Mesendoderm (in vitro differentiated cells): ENCODE data around the gene CCDC192.
A peak's percentile ranks its signal among the peaks of the same experiment; 100 is the strongest.

Experiments
- DNase-seq: peaks from one replicate; pipeline ENCODE4 v3.0.0; 2013
- H2AK5ac ChIP-seq: 2 replicates; pipeline ENCODE4 v1.6.1; 2013; ENCODE audit warnings: low read length, inconsistent platforms
- H2BK120ac ChIP-seq: 2 replicates; pipeline ENCODE4 v1.6.1; 2013; ENCODE audit warnings: low read depth, mild to moderate bottlenecking, low read length, moderate library complexity, mixed read lengths
- H2BK15ac ChIP-seq: replicated peaks from 2 replicates; pipeline ENCODE4 v1.6.1; 2013; ENCODE audit warnings: low read depth, mild to moderate bottlenecking, moderate library complexity
- H2BK5ac ChIP-seq: 2 replicates; pipeline ENCODE4 v1.6.1; 2013; ENCODE audit warnings: low read length, inconsistent platforms
- H3K18ac ChIP-seq: 2 replicates; pipeline ENCODE4 v1.6.1; 2013; ENCODE audit warnings: mild to moderate bottlenecking, low read length, mixed read lengths
- H3K23ac ChIP-seq: one replicate; pipeline ENCODE4 v1.6.1; 2013; ENCODE audit warnings: low read length
- H3K27ac ChIP-seq: 2 replicates; pipeline ENCODE4 v1.5.1; 2013; ENCODE audit warnings: low read depth, mild to moderate bottlenecking, inconsistent platforms, low read length, moderate library complexity
- H3K27me3 ChIP-seq: 2 replicates; pipeline ENCODE4 v1.6.1; 2013; ENCODE audit warnings: low read length, control low read depth, mild to moderate bottlenecking, inconsistent platforms; ENCODE audit not compliant: insufficient read depth, poor library complexity
- H3K36me3 ChIP-seq: 2 replicates; pipeline ENCODE4 v1.6.1; 2013; ENCODE audit warnings: low read length, inconsistent platforms; ENCODE audit not compliant: control insufficient read depth, insufficient read depth
- H3K4ac ChIP-seq: one replicate; pipeline ENCODE4 v1.6.1; 2013; ENCODE audit warnings: low read depth, mild to moderate bottlenecking, low read length, moderate library complexity
- H3K4me1 ChIP-seq: 2 replicates; pipeline ENCODE4 v1.6.1; 2013; ENCODE audit warnings: low read depth, low read length, inconsistent platforms; ENCODE audit not compliant: control insufficient read depth
- H3K4me2 ChIP-seq: 2 replicates; pipeline ENCODE4 v1.6.1; 2013; ENCODE audit warnings: low read length
- H3K4me3 ChIP-seq: 2 replicates; pipeline ENCODE4 v1.5.1; 2013; ENCODE audit warnings: mild to moderate bottlenecking, low read length
- H3K56ac ChIP-seq: one replicate; pipeline ENCODE4 v1.6.1; 2013; ENCODE audit warnings: low read length
- H3K79me1 ChIP-seq: 2 replicates; pipeline ENCODE4 v1.6.1; 2013; ENCODE audit warnings: low read length, inconsistent platforms
- H3K79me2 ChIP-seq: 2 replicates; pipeline ENCODE4 v1.6.1; 2013; ENCODE audit warnings: mild to moderate bottlenecking, low read length; ENCODE audit not compliant: control insufficient read depth, insufficient read depth
- H3K9ac ChIP-seq: 2 replicates; pipeline ENCODE4 v1.6.1; 2013; ENCODE audit warnings: low read length, inconsistent platforms
- H4K5ac ChIP-seq: one replicate; pipeline ENCODE4 v1.6.1; 2013; ENCODE audit warnings: low read length
- H4K8ac ChIP-seq: one replicate; pipeline ENCODE4 v1.6.1; 2013; ENCODE audit warnings: low read depth, mild to moderate bottlenecking, control low read depth, low read length, moderate library complexity
- WGBS: extraction: QIAGEN DNeasy Blood & Tissue Kit; methylation state at CpG from one replicate; pipeline ENCODE4 v1.1.7; 2013; ENCODE audit warnings: low lambda C conversion rate, missing lambda C conversion rate; ENCODE audit not compliant: insufficient coverage; ENCODE audit errors: extremely low coverage; 5-methylcytosine and 5-hydroxymethylcytosine counted together

The CCDC192 gene

DNA sequence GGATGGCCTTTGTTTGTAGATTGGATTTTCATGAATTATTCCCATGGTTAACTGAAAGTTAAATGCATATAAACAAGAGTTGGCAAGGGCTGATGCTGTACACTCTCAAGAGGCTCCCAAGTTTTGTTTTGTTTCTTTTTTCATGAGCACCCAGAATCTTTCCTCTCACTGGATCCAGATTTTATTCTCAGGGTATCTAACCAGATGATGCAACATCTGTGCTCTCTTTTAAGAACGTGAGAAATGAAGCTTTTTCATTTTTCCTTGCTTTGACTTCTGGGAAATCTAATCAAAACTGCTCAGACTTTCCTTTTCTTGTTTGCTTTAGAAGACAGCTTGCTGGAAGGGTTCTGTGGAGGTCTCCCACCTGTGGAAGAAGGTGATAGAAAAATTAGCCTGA, 237.7 kb downstream of the CCDC192 start:
- Histone ChIP-seq H3K79me1 (no peaks in the 10 kb centered on the region), H3K27ac (no peak overlapping the region), H3K36me3 (no peaks in the 10 kb centered on the region), H3K4me3 (no peak overlapping the region), H4K8ac (no peak overlapping the region), H3K18ac (no peak overlapping the region), H3K4ac (no peak overlapping the region), H2BK120ac (no peak overlapping the region), H4K5ac (no peak overlapping the region), H3K79me2 (no peaks in the 10 kb centered on the region), H3K27me3 (no peaks in the 10 kb centered on the region), H3K9ac (no peak overlapping the region), H2BK5ac (no peak overlapping the region), H2BK15ac (no peak overlapping the region), H3K4me1 (no peaks in the 10 kb centered on the region), H3K56ac (no peak overlapping the region), H2AK5ac (no peak overlapping the region), H3K23ac (no peak overlapping the region), H3K4me2 (no peak overlapping the region)
- no CpG with 5 or more reads among the region's 1 CpG for WGBS
- no peak for DNase-seq

GRCh38 chr5:127941646-127942045, 238.5 kb downstream of the CCDC192 start:
- no peak overlapping the region for H2AK5ac ChIP-seq
- no peak overlapping the region for H3K56ac ChIP-seq
- no peak overlapping the region for H2BK15ac ChIP-seq
- no peaks in the 10 kb centered on the region for H3K79me2 ChIP-seq
- no peak overlapping the region for H2BK5ac ChIP-seq
- H3K36me3 ChIP-seq, result no peaks in the 10 kb centered on the region
- H3K18ac ChIP-seq, result no peak overlapping the region
- no peak overlapping the region for H4K8ac ChIP-seq
- H3K4me1 ChIP-seq, result no peaks in the 10 kb centered on the region
- H4K5ac ChIP-seq, result no peak overlapping the region
- no peaks in the 10 kb centered on the region for H3K79me1 ChIP-seq
- H3K4me2 ChIP-seq, result no peak overlapping the region
- no peak for DNase-seq
- no peak overlapping the region for H3K4ac ChIP-seq
- H3K9ac ChIP-seq, result no peak overlapping the region
- H3K27me3 ChIP-seq, result no peaks in the 10 kb centered on the region
- no peak overlapping the region for H3K4me3 ChIP-seq
- H3K23ac ChIP-seq, result no peak overlapping the region
- WGBS, result no CpG with 5 or more reads among the region's 9 CpGs
- no peak overlapping the region for H3K27ac ChIP-seq
- H2BK120ac ChIP-seq, result no peak overlapping the region

DNA sequence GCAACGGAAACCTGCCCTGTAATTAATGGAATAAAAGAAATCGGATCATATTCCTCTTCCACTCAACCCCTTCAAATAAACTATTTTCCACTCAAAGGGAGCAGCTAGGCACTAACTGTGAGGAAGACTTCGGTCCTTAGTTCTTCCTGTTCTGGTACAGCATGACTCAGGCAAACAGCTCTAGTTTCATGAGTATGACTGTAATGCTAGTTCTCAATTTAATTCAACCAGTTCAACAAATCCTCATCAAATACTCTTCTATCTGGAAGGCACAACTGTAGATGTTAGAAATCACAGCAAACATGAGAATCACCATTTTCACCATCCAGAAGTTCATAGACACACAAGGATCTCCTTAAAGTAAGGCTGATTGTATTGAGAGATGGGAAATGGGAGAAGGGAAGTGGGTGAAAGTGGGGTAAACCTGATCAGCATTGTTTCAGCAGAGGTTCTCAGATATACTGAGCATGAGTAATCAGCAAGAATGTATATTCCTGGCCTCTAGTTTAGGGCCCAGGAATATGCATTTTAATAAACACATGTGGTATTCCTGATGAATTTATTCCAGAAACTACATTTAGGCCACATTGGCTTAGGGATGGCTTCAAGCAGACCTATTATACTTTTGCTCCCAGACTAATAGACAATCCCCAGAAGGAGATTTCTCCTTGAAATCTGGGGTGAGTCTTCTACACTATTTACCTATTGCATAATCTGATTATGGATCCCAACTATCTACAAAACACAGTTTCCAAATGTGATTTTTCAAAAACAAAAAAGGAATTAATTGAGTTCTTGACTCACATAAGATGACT, 239.3 kb downstream of the CCDC192 start:
- WGBS, result no CpG with 5 or more reads among the region's 3 CpGs

DNA sequence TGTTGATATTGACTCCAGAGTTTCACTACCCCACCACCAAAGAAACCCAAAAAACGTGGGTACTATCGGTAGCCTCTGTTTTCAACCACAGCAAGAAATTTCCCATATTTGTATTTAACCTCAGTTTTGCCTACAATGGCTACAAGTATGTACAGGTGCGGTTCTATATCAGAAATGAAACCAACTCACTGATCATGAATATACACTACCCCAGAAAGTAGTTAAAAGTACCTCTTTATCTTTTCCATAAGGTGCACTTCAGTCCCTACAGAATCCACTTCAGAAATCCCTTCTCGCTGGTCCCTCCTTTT, 239.8 kb downstream of the CCDC192 start:
- no peak overlapping the region for H3K27ac ChIP-seq
- no peak overlapping the region for H2BK15ac ChIP-seq
- no peaks in the 10 kb centered on the region for H3K79me2 ChIP-seq
- WGBS, result no CpG with 5 or more reads among the region's 4 CpGs
- no peaks in the 10 kb centered on the region for H3K27me3 ChIP-seq
- no peak overlapping the region for H2AK5ac ChIP-seq
- no peaks in the 10 kb centered on the region for H3K79me1 ChIP-seq
- no peak overlapping the region for H4K8ac ChIP-seq
- H3K4ac ChIP-seq, result no peak overlapping the region
- no peaks in the 10 kb centered on the region for H3K36me3 ChIP-seq
- no peak overlapping the region for H3K18ac ChIP-seq
- H4K5ac ChIP-seq, result no peak overlapping the region
- H3K23ac ChIP-seq, result no peak overlapping the region
- H2BK120ac ChIP-seq, result no peak overlapping the region
- H3K4me1 ChIP-seq, result no peaks in the 10 kb centered on the region
- no peak overlapping the region for H3K9ac ChIP-seq
- DNase-seq, result no peak
- H3K4me2 ChIP-seq, result no peak overlapping the region
- H3K4me3 ChIP-seq, result no peak overlapping the region
- no peak overlapping the region for H2BK5ac ChIP-seq
- H3K56ac ChIP-seq, result no peak overlapping the region

More for the DNA sequence above, 239.3 kb downstream of the CCDC192 start:
- Histone ChIP-seq H3K79me1 (no peaks in the 10 kb centered on the region), H3K4me1 (no peaks in the 10 kb centered on the region), H3K4ac (no peak overlapping the region), H4K8ac (no peak overlapping the region), H3K36me3 (no peaks in the 10 kb centered on the region), H3K9ac (no peak overlapping the region), H3K18ac (no peak overlapping the region), H2BK120ac (no peak overlapping the region), H3K27me3 (no peaks in the 10 kb centered on the region), H3K4me2 (no peak overlapping the region), H2BK5ac (no peak overlapping the region), H3K23ac (no peak overlapping the region), H2BK15ac (no peak overlapping the region), H3K79me2 (no peaks in the 10 kb centered on the region), H3K27ac (no peak overlapping the region), H3K4me3 (no peak overlapping the region), H4K5ac (no peak overlapping the region), H2AK5ac (no peak overlapping the region), H3K56ac (no peak overlapping the region)
- no peak for DNase-seq

DNA sequence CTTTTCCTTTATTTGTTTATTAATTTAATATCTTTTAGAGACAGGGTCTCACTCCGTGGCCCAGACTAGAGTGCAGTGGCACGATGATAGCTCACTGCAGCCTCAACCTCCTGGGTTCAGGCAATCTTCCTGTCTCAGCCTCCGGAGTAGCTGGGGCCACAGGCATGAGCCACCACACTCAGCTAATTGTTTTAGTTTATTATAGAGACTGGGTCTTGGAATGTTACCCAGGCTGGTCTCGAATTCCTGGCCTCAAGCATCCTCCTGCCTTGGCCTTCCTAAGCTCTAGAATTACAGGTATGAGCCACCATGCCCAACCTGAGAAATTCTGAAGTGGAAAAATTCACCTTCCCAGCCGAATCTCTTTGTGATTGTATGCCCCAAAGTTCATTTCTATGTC, 240.9 kb downstream of the CCDC192 start:
- H2BK120ac ChIP-seq, result no peak overlapping the region
- no peak overlapping the region for H3K9ac ChIP-seq
- no peak overlapping the region for H3K56ac ChIP-seq
- H3K18ac ChIP-seq, result no peak overlapping the region
- no peak overlapping the region for H3K4ac ChIP-seq
- no peaks in the 10 kb centered on the region for H3K27me3 ChIP-seq
- no peaks in the 10 kb centered on the region for H3K36me3 ChIP-seq
- peak; percentile 53 for DNase-seq
- H2BK5ac ChIP-seq, result no peak overlapping the region
- H3K4me1 ChIP-seq, result no peaks in the 10 kb centered on the region
- WGBS, result no CpG with 5 or more reads among the region's 5 CpGs
- no peaks in the 10 kb centered on the region for H3K79me2 ChIP-seq
- no peak overlapping the region for H3K4me3 ChIP-seq
- H3K4me2 ChIP-seq, result no peak overlapping the region
- no peak overlapping the region for H3K23ac ChIP-seq
- no peak overlapping the region for H4K5ac ChIP-seq
- H3K27ac ChIP-seq, result no peak overlapping the region
- no peak overlapping the region for H4K8ac ChIP-seq
- no peak overlapping the region for H2AK5ac ChIP-seq
- no peaks in the 10 kb centered on the region for H3K79me1 ChIP-seq
- H2BK15ac ChIP-seq, result no peak overlapping the region

DNA sequence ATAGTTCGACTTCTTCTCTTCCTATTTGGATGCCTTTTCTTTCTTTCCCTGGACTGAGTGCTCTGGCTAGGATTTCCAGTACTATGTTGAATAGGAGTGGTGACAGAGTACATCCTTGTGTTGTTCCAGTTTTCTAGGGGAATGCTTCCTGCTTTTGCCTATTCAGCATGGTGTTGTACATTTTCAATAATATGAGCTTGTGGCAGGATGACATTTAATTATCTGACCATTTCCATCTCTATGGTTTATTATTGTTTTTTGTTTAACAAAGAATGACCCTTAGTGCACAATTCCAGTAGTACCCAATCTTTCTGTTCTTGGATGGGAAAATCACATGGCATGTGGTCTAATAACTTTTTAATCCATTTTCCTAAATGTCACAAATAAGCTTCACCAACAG, 244.8 kb downstream of the CCDC192 start:
- H3K9ac ChIP-seq, result no peak overlapping the region
- DNase-seq, result no peak
- H3K36me3 ChIP-seq, result no peaks in the 10 kb centered on the region
- no peaks in the 10 kb centered on the region for H3K79me1 ChIP-seq
- no peak overlapping the region for H3K4ac ChIP-seq
- H3K4me3 ChIP-seq, result no peak overlapping the region
- no peak overlapping the region for H3K23ac ChIP-seq
- no peak overlapping the region for H2BK15ac ChIP-seq
- H3K27me3 ChIP-seq, result no peaks in the 10 kb centered on the region
- no peak overlapping the region for H3K56ac ChIP-seq
- H2BK120ac ChIP-seq, result no peak overlapping the region
- H3K18ac ChIP-seq, result no peak overlapping the region
- no peak overlapping the region for H3K27ac ChIP-seq
- no peak overlapping the region for H2AK5ac ChIP-seq
- no peak overlapping the region for H4K8ac ChIP-seq
- no peak overlapping the region for H3K4me2 ChIP-seq
- no peaks in the 10 kb centered on the region for H3K79me2 ChIP-seq
- H4K5ac ChIP-seq, result no peak overlapping the region
- H3K4me1 ChIP-seq, result no peaks in the 10 kb centered on the region
- WGBS, result no CpG with 5 or more reads among the region's 1 CpG
- no peak overlapping the region for H2BK5ac ChIP-seq
